HCT116 (cell line): ENCODE data around the gene IGFBP6. TPM values are rescaled to one million over a fixed set of nuclear protein-coding genes. Genes with fewer than 3 reads are reported as not detected.

Experiments
- ATAC-seq: fragments of 200-7000 bp; cut with Tn5 transposase; 2 replicates; pipeline ENCODE4 v1.9.1; 2020; ENCODE audit warnings: mild to moderate bottlenecking, moderate library complexity
- BruUV-seq: library from RNA; stranded (reverse); fragments of 400-500 nt; replicated peaks from 2 replicates; lab custom pipeline; 2021; lab: Mats Ljungman, UMichigan
- CTCF ChIA-PET: fragments of 300-600 bp; sonication (Branson Sonifier 250); formaldehyde crosslinking; loops from one replicate; lab custom pipeline; 2021; ENCODE audit warnings: antibody characterized with exemption; lab: Charles Lee
- POLR2A ChIA-PET: fragments of 300-600, 350-600 bp; sonication (Branson Sonifier 250); formaldehyde crosslinking; loops from one replicate; lab custom pipeline; 2021; ENCODE audit warnings: antibody characterized with exemption; lab: Charles Lee
- RAD21 ChIA-PET, 2 experiments: fragments of 300-600 bp; sonication (Branson Sonifier 250); formaldehyde crosslinking; loops; one replicate each; lab custom pipeline; 2023; ENCODE audit warnings: low total read pairs in 2 of 2; ENCODE audit not compliant: uncharacterized antibody in 2 of 2, unreplicated experiment in 2 of 2, low non-redundant PET in 1 of 2; lab: Charles Lee
- DNase-seq: peaks from one replicate; pipeline ENCODE4 v3.0.0-alpha.2; 2010; ENCODE audit warnings: low read depth, low spot score
- H2AFZ ChIP-seq: fragments of 200-600 bp; shearing (Covaris generic), sonication (generic); 2 replicates; pipeline ENCODE4 v1.6.1; 2017; ENCODE audit warnings: low read depth, mixed run types, mixed read lengths, antibody characterized with exemption, low read length; ENCODE audit not compliant: poor library complexity, severe bottlenecking
- H3K27ac ChIP-seq: 2 replicates; pipeline ENCODE4 v1.5.1; 2012; ENCODE audit warnings: low read depth, low read length
- H3K27me3 ChIP-seq: fragments of 200-600 bp; sonication (generic); 2 replicates; pipeline ENCODE4 v1.6.1; 2016; ENCODE audit warnings: mixed run types, low read length, mixed read lengths; ENCODE audit not compliant: insufficient read depth
- H3K36me3 ChIP-seq, 2 experiments: fragments of 200-500 bp in 1 of 2; fragments of 200-600 bp in 1 of 2; sonication (Bioruptor generic) in 1 of 2; sonication (generic) in 1 of 2; 2 replicates each; pipeline versions ENCODE4 v1.5.1 to v1.6.1; 2014 to 2016; ENCODE audit warnings: low read length in 2 of 2, inconsistent platforms in 1 of 2, mixed read lengths in 1 of 2, mixed run types in 1 of 2; ENCODE audit not compliant: insufficient read depth in 2 of 2, control insufficient read depth in 1 of 2
- H3K4me1 ChIP-seq, 2 experiments: fragments of 200-600 bp in 1 of 2; sonication (generic) in 1 of 2; 2 replicates each; pipeline versions ENCODE4 v1.5.1 to v1.6.1; 2012 to 2017; ENCODE audit warnings: low read length in 2 of 2, inconsistent platforms in 1 of 2, mild to moderate bottlenecking in 1 of 2, mixed read lengths in 1 of 2, mixed run types in 1 of 2, moderate library complexity in 1 of 2; ENCODE audit not compliant: insufficient read depth in 2 of 2, control insufficient read depth in 1 of 2
- H3K4me2 ChIP-seq: fragments of 200-600 bp; sonication (generic); 2 replicates; pipeline ENCODE4 v1.6.1; 2017; ENCODE audit warnings: mixed run types, low read length, mixed read lengths
- H3K4me3 ChIP-seq, 2 experiments: fragments of 200-600 bp in 1 of 2; sonication (generic) in 1 of 2; replicated peaks in 1 of 2; 2 replicates each; pipeline ENCODE4 v1.5.1; 2011 to 2016; ENCODE audit warnings: low read length in 2 of 2, control low read depth in 1 of 2, low read depth in 1 of 2, mild to moderate bottlenecking in 1 of 2, mixed read lengths in 1 of 2, mixed run types in 1 of 2
- H3K79me2 ChIP-seq: fragments of 200-600 bp; sonication (generic); 2 replicates; pipeline ENCODE4 v1.6.1; 2017; ENCODE audit warnings: mild to moderate bottlenecking, mixed run types, low read length, moderate library complexity, mixed read lengths; ENCODE audit not compliant: insufficient read depth
- H3K9ac ChIP-seq: fragments of 200-600 bp; sonication (generic); 2 replicates; pipeline ENCODE4 v1.6.1; 2016; ENCODE audit warnings: low read length, mixed read lengths
- H3K9me2 ChIP-seq: fragments of 200-600 bp; sonication (generic), shearing (Covaris generic); 2 replicates; pipeline ENCODE4 v1.6.1; 2017; ENCODE audit warnings: mixed run types, mild to moderate bottlenecking, moderate library complexity; ENCODE audit not compliant: insufficient read depth
- H3K9me3 ChIP-seq, 2 experiments: fragments of 200-500 bp in 1 of 2; fragments of 200-600 bp in 1 of 2; sonication (Bioruptor generic) in 1 of 2; sonication (generic) in 1 of 2; 2 replicates each; pipeline ENCODE4 v1.6.1; 2014 to 2017; ENCODE audit warnings: low read length in 2 of 2, mixed read lengths in 2 of 2, inconsistent platforms in 1 of 2, low read depth in 1 of 2, mild to moderate bottlenecking in 1 of 2, mixed run types in 1 of 2, moderate library complexity in 1 of 2; ENCODE audit not compliant: control insufficient read depth in 1 of 2, insufficient read depth in 1 of 2
- H4K20me1 ChIP-seq: fragments of 200-600 bp; sonication (generic), shearing (Covaris generic); 2 replicates; pipeline ENCODE4 v1.6.1; 2017; ENCODE audit warnings: mixed run types, mild to moderate bottlenecking, moderate library complexity; ENCODE audit not compliant: insufficient read depth
- JUND ChIP-seq: IDR thresholded peaks from 2 replicates; pipeline ENCODE4 v1.6.1; 2012
- POLR2A ChIP-seq: IDR thresholded peaks from 2 replicates; pipeline ENCODE4 v1.7.0; 2011; ENCODE audit warnings: borderline replicate concordance; ENCODE audit not compliant: insufficient read depth, insufficient read length; ENCODE audit errors: extremely low read depth
- POLR2AphosphoS5 ChIP-seq: IDR thresholded peaks from 2 replicates; pipeline ENCODE4 v1.6.1; 2011; ENCODE audit warnings: mild to moderate bottlenecking, low read depth, low read length, moderate library complexity
- ZBTB33 ChIP-seq: IDR thresholded peaks from 2 replicates; pipeline ENCODE4 v1.6.1; 2011; ENCODE audit warnings: mild to moderate bottlenecking, low read length, moderate library complexity; ENCODE audit not compliant: insufficient replicate concordance; ENCODE audit errors: extremely low read depth
- ZNF274 ChIP-seq: fragments of 200-500 bp; sonication (Bioruptor generic); IDR thresholded peaks from 2 replicates; pipeline ENCODE4 v1.6.1; 2014; ENCODE audit warnings: mild to moderate bottlenecking, low read depth, low read length, inconsistent platforms
- intact Hi-C: fragments of 100-400 bp; cut with micrococcal nuclease; formaldehyde crosslinking; loops from 2 replicates; pipeline ENCODE4 v1.10.0; 2022
- total RNA-seq: library from RNA; stranded (reverse); gene quantifications from one replicate; pipeline ENCODE4 v1.2.1, GENCODE V29; 2021; ENCODE audit not compliant: unreplicated experiment
- TF ChIP-seq, protein P1 (sequence below), 3 experiments: fragments of 200-600 bp in 1 of 3; sonication (generic) in 1 of 3; IDR thresholded peaks in 2 of 3; conservative IDR thresholded peaks in 1 of 3; 2 replicates each; pipeline ENCODE4 v1.5.1; 2012 to 2017; ENCODE audit warnings: low read depth in 2 of 3, low read length in 2 of 3, antibody characterized with exemption in 1 of 3, borderline replicate concordance in 1 of 3, control low read depth in 1 of 3, mild to moderate bottlenecking in 1 of 3, mixed read lengths in 1 of 3, mixed run types in 1 of 3, moderate library complexity in 1 of 3; ENCODE audit not compliant: insufficient read depth in 1 of 3

Gene IGFBP6
- total RNA-seq, 1 experiment from 2014 or later = 83.4 TPM

DNA sequence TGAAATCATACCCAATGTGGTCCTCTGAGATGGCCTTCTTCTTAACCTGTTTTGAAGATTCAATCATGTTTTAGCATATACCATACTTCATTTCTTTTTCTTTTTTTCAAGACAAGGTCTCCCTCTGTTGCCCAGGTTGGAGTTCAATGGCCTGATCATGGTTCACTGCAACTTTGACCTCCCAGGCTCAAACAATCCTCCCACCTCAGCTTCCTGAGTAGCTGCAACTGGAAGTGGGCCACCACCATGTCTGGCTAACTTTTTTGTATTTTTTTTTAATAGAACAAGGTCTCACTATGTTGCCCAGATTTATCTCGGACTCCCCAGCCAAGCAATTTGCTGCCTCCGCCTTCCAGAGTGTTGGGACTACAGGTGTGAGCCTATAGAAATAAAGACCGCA is 36.3 kb downstream of the IGFBP6 start:
- Histone ChIP-seq H3K27ac (no peak overlapping the region), H3K9ac (no peak overlapping the region), H2AFZ (no peak overlapping the region), H3K9me3 (peaks cover 3 to 9% of the 10 kb centered on the region in 2 experiments; a peak in 1 of 4 replicates), H3K4me2 (no peak overlapping the region), H3K4me3 (no peak overlapping the region), H3K79me2 (no peaks in the 10 kb centered on the region), H3K36me3 (no peaks in the 10 kb centered on the region), H3K4me1 (no peaks in the 10 kb centered on the region), H3K27me3 (no peaks in the 10 kb centered on the region), H4K20me1 (no peaks in the 10 kb centered on the region), H3K9me2 (no peaks in the 10 kb centered on the region)
- intact Hi-C loops = no loop called here
- RAD21 ChIA-PET = no interaction called here
- DNase-seq (no peak), ATAC-seq (no peak)
- CTCF ChIA-PET = interaction anchor here (1.4 kb wide), 1 partner anchor 35 kb away, joined by 5 read pairs; no protein-coding TSS in a partner anchor
- POLR2A ChIA-PET = no interaction called here
- no TSS peak for BruUV-seq
- TF ChIP-seq ZNF274 = no peak
- TF ChIP-seq JUND = no peak
- TF ChIP-seq POLR2AphosphoS5 = no peak
- TF ChIP-seq ZBTB33 = no peak
- TF ChIP-seq, protein P1, sequence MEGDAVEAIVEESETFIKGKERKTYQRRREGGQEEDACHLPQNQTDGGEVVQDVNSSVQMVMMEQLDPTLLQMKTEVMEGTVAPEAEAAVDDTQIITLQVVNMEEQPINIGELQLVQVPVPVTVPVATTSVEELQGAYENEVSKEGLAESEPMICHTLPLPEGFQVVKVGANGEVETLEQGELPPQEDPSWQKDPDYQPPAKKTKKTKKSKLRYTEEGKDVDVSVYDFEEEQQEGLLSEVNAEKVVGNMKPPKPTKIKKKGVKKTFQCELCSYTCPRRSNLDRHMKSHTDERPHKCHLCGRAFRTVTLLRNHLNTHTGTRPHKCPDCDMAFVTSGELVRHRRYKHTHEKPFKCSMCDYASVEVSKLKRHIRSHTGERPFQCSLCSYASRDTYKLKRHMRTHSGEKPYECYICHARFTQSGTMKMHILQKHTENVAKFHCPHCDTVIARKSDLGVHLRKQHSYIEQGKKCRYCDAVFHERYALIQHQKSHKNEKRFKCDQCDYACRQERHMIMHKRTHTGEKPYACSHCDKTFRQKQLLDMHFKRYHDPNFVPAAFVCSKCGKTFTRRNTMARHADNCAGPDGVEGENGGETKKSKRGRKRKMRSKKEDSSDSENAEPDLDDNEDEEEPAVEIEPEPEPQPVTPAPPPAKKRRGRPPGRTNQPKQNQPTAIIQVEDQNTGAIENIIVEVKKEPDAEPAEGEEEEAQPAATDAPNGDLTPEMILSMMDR (IDR thresholded peaks at IDR 0.05 in 2 of 3, conservative IDR thresholded peaks at IDR 0.05 in 1 of 3; ENCODE audit: borderline replicate concordance in 1 of 3, insufficient read depth in 1 of 3, low read depth in 2 of 3, low read length in 2 of 3) = no peak
- no peak for TF ChIP-seq POLR2A
